K562 (cell line): Measurements from ENCODE around the gene PVALEF. TPM values are rescaled to one million over a fixed set of nuclear protein-coding genes. Genes with fewer than 3 reads are reported as not detected.

Experiments used
- ATAC-seq: fragments of 200-7000 bp; cut with Tn5 transposase; 3 replicates; pipeline ENCODE4 v1.9.1; 2020; ENCODE audit warnings: moderate library complexity
- BruUV-seq: library from RNA; stranded (reverse); fragments of 400-500 nt; replicated peaks from 2 replicates; lab custom pipeline; 2021; lab: Mats Ljungman, UMichigan
- CTCF ChIA-PET: fragments of 300-600 bp; formaldehyde crosslinking; extraction: SDS; loops from one replicate; lab custom pipeline; 2021; ENCODE audit warnings: low intra/inter-chr PET ratio; lab: Yijun Ruan, JAX
- POLR2A ChIA-PET: fragments of 300-600, 350-650 bp; sonication (Branson Sonifier 250); formaldehyde crosslinking; extraction: SDS; loops from one replicate; lab custom pipeline; 2021; ENCODE audit warnings: antibody characterized with exemption, inconsistent platforms; lab: Yijun Ruan, JAX
- DNase-seq, 4 experiments: peaks; one replicate each; pipeline versions ENCODE4 v3.0.0 to v3.0.0-alpha.2; 2011 to 2018; ENCODE audit warnings: low spot score in 3 of 4, mixed read lengths in 3 of 4; ENCODE audit errors: extremely low read depth in 1 of 4
- FAIRE-seq: peaks from 2 replicates; lab custom pipeline; 2011; peaks lifted over from hg19 to GRCh38; lab: Jason Lieb, UNC
- H2AFZ ChIP-seq: 2 replicates; pipeline ENCODE4 v1.6.0; 2011; ENCODE audit warnings: low read depth, low read length, control low read depth, inconsistent platforms
- H3K27ac ChIP-seq: fragments of 200-600 bp; 3 replicates; pipeline ENCODE4 v1.8.0; 2011; ENCODE audit warnings: low read depth, mild to moderate bottlenecking, control low read depth, inconsistent platforms, low read length, moderate library complexity, mixed read lengths; ENCODE audit errors: extremely low read depth
- H3K27me3 ChIP-seq, 2 experiments: fragments of 300-600 bp in 1 of 2; 2 replicates in 1 of 2; 3 replicates in 1 of 2; pipeline versions ENCODE4 v1.6.0 to v1.8.0; 2011; ENCODE audit warnings: inconsistent platforms in 2 of 2, low read length in 2 of 2, mild to moderate bottlenecking in 1 of 2, mixed read lengths in 1 of 2, moderate library complexity in 1 of 2; ENCODE audit not compliant: control insufficient read depth in 2 of 2, insufficient read depth in 2 of 2
- H3K36me3 ChIP-seq: fragments of 300-600 bp; 3 replicates; pipeline ENCODE4 v1.8.0; 2011; ENCODE audit warnings: mild to moderate bottlenecking, low read length, inconsistent platforms; ENCODE audit not compliant: control insufficient read depth, insufficient read depth
- H3K4me1 ChIP-seq, 2 experiments: fragments of 200-600 bp in 1 of 2; replicated peaks in 1 of 2; 2 replicates in 1 of 2; 3 replicates in 1 of 2; pipeline versions ENCODE4 v1.5.1 to v1.8.0; 2011; ENCODE audit warnings: inconsistent platforms in 2 of 2, low read length in 2 of 2, mild to moderate bottlenecking in 1 of 2, mixed read lengths in 1 of 2, moderate library complexity in 1 of 2; ENCODE audit not compliant: control insufficient read depth in 2 of 2, insufficient read depth in 2 of 2
- H3K4me2 ChIP-seq: 2 replicates; pipeline ENCODE4 v1.6.1; 2011; ENCODE audit warnings: low read length, control low read depth, inconsistent platforms, mixed read lengths; ENCODE audit not compliant: insufficient read depth
- H3K4me3 ChIP-seq: fragments of 200-600 bp; sonication (generic), shearing (Covaris generic); 2 replicates; pipeline ENCODE4 v1.5.1; 2016; ENCODE audit warnings: control low read depth, inconsistent platforms
- H3K79me2 ChIP-seq: fragments of 200-600 bp; 3 replicates; pipeline ENCODE4 v1.8.0; 2011; ENCODE audit warnings: low read length, inconsistent platforms; ENCODE audit not compliant: control insufficient read depth, insufficient read depth
- H3K9ac ChIP-seq, 2 experiments: 2 replicates each; pipeline versions ENCODE4 v1.6.0 to v1.6.1; 2011; ENCODE audit warnings: low read depth in 2 of 2, low read length in 2 of 2, control low read depth in 1 of 2, inconsistent platforms in 1 of 2, mild to moderate bottlenecking in 1 of 2, mixed read lengths in 1 of 2; ENCODE audit not compliant: insufficient read depth in 1 of 2
- H3K9me1 ChIP-seq: one replicate; pipeline ENCODE4 v1.6.0; 2011; ENCODE audit warnings: inconsistent platforms, mild to moderate bottlenecking, low read length, moderate library complexity; ENCODE audit not compliant: control insufficient read depth, insufficient read depth
- H3K9me3 ChIP-seq: replicated peaks from 2 replicates; pipeline ENCODE4 v1.5.1; 2011; ENCODE audit warnings: low read depth, low read length, inconsistent platforms; ENCODE audit not compliant: control insufficient read depth, insufficient read depth
- H4K20me1 ChIP-seq: replicated peaks from 2 replicates; pipeline ENCODE4 v1.6.1; 2011; ENCODE audit warnings: low read length, inconsistent platforms, mixed read lengths; ENCODE audit not compliant: control insufficient read depth, insufficient read depth
- MTF1 ChIP-seq: fragments of 250-450 bp; sonication (Bioruptor Pico); IDR thresholded peaks from 2 replicates; pipeline ENCODE4 v1.9.0; 2021; ENCODE audit warnings: moderate library complexity, mild to moderate bottlenecking, inconsistent platforms, borderline replicate concordance
- ZNF764 ChIP-seq: fragments of 250-450 bp; sonication (Bioruptor Pico); IDR thresholded peaks from 2 replicates; pipeline ENCODE4 v1.4.0; 2020; ENCODE audit warnings: low read depth, mild to moderate bottlenecking, moderate library complexity
- WGBS: fragments of 100-300 bp; shearing (Covaris generic); methylation state at CpG from one replicate; pipeline ENCODE4 v1.1.6; 2016; ENCODE audit warnings: low coverage, mixed read lengths; ENCODE audit not compliant: insufficient coverage; ENCODE audit errors: missing lambda C conversion rate; 5-methylcytosine and 5-hydroxymethylcytosine counted together
- in situ Hi-C: fragments of 300-500 bp; cut with MboI; formaldehyde crosslinking; loops from 4 replicates; pipeline ENCODE4 v1.15.0; 2018; ENCODE audit warnings: inconsistent platforms, mixed read lengths
- intact Hi-C: fragments of 100-400 bp; cut with micrococcal nuclease; formaldehyde crosslinking; loops from 2 replicates; pipeline ENCODE4 v1.14.2; 2022
- polyA plus RNA-seq, 8 experiments: library from polyadenylated mRNA; depleted of rRNA in 4 of 8; stranded (reverse) in 5 of 8; unstranded in 3 of 8; fragments of >200 nt; fragmentation: Nextera tagmentation in 2 of 8; fragmentation: Illumina TruSeq in 1 of 8; extraction: Ambion mirVana in 2 of 8; extraction: Trizol in 1 of 8; gene quantifications; 2 replicates each; pipeline versions ENCODE4 v1.2.1 to v1.2.3, GENCODE V29; 2011 to 2014; ENCODE audit warnings: inconsistent platforms in 1 of 8, missing spikeins in 1 of 8
- total RNA-seq, 7 experiments: library from RNA; depleted of rRNA in 6 of 7; stranded (reverse); fragments of >200 nt in 6 of 7; fragmentation: Illumina TruSeq in 2 of 7; extraction: Trizol in 2 of 7; gene quantifications; 2 replicates each; pipeline versions ENCODE4 v1.2.1 to v1.2.3, GENCODE V29; 2011 to 2021; ENCODE audit warnings: low replicate concordance in 1 of 7
- TF ChIP-seq, protein P1 (sequence below): fragments of 250-450 bp; sonication (Bioruptor Pico); IDR thresholded peaks from 2 replicates; pipeline ENCODE4 v1.5.0; 2021; ENCODE audit warnings: mild to moderate bottlenecking, moderate library complexity
- TF ChIP-seq, protein P2 (sequence below): fragments of 200-800 bp; sonication (Bioruptor generic); IDR thresholded peaks from 2 replicates; pipeline ENCODE4 v1.6.1; 2017; ENCODE audit warnings: missing genetic modification characterization, missing compliant biosample characterization

PVALEF gene
- total and polyA plus RNA-seq, 9 of the 15 experiments (the other 6 are each of a cell fraction or from before 2014, with no cell fraction given): not detected

DNA sequence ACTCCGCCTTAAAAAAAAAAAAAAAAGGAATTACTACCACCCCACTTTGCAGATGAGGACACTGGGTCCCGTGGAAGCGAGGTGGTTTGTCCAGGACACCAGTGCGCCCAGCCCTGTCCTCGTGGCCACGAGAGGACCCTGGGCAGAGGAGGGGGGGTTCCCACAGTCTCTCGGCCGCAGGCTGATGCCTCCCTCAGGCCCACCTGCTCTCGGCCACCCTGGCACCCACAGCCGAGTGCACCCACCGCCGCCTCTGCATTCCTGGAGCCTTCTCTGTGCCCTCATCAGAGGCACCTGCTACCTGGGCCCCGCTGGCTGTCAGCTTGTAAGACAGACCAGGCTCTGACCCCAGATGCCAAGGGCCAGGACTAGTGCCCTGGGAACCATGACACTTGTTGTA is 28.1 kb upstream of the PVALEF start:
- Histone ChIP-seq H2AFZ (no peak overlapping the region), H3K36me3 (no peaks in the 10 kb centered on the region), H3K27me3 (peaks cover 0 to 20% of the 10 kb centered on the region in 2 experiments; a peak in 3 of 5 replicates), H3K79me2 (no peaks in the 10 kb centered on the region), H3K27ac (no peak overlapping the region), H3K9me1 (no peaks in the 10 kb centered on the region), H3K9ac (no peak overlapping the region), H4K20me1 (peaks cover 6% of the 10 kb centered on the region), H3K4me2 (no peak overlapping the region), H3K4me3 (no peak overlapping the region), H3K9me3 (peaks cover 2% of the 10 kb centered on the region; the same call in 1 of the 2 replicates), H3K4me1 (peaks cover 7 to 53% of the 10 kb centered on the region in 2 experiments; a peak in 4 of 5 replicates)
- intact Hi-C loops (no loop called here), in situ Hi-C loops (loop anchor here (25.0 kb wide), 1 partner anchor 100 kb away; the partner anchor contains the start of genes NDUFAF8 and TEPSIN)
- ChIA-PET POLR2A (no interaction called here), CTCF (no interaction called here)
- BruUV-seq: no TSS peak
- no peak for ATAC-seq
- DNase-seq: no peak
- FAIRE-seq: no peak
- TF ChIP-seq ZNF764 (CRISPR knock-in tag) (no peak), MTF1 (CRISPR knock-in tag) (no peak)
- TF ChIP-seq, protein P1, sequence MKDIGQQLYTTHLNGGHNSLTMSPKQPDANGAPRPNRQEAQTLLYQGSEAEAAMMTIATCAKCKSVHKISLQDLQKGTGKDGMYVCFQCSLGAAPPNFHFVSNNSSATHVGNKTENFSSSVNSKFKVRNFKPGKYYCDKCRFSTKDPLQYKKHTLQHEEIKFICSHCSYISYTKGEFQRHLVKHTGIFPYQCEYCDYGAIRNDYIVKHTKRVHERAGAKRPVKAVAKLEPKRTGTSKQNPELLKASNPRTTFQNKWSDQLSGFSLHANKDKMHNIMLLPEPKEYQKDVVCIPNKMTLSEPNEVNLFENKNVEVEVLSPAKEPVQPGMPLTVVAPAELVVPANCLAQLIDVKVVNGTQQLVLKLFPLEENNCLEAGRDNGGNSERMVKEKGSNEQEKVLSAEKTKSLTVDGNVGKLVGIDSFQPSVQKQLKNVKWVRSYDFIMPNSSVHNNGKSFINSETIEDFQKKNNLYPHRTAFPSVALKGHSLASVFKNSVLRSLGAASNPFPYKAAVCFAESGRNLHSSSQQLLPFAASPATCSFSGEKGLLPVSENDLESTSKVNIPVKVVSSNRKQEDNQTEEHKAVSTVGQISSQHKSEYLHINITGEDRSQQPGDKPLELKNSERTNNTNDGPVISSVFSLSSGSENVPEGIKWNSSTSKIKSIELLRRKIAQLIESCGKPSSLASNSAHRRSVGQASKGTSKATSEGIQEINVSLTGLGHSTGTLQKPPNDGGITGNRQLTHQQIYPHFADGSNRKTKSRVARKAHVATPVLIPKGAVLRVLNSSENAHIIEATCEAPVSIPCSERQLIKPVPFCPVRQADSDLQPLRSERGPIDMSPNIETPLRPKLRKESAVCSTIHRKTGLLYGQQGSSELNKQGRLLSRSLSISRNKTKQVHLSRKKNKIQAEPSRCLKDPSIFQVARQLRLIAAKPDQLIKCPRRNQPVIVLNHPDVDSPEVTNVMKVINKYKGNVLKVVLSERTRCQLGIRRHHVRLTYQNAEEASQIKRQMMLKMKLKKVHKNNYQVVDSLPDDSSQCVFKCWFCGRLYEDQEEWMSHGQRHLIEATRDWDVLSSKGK (CRISPR knock-in tag): no peak
- TF ChIP-seq, protein P2, sequence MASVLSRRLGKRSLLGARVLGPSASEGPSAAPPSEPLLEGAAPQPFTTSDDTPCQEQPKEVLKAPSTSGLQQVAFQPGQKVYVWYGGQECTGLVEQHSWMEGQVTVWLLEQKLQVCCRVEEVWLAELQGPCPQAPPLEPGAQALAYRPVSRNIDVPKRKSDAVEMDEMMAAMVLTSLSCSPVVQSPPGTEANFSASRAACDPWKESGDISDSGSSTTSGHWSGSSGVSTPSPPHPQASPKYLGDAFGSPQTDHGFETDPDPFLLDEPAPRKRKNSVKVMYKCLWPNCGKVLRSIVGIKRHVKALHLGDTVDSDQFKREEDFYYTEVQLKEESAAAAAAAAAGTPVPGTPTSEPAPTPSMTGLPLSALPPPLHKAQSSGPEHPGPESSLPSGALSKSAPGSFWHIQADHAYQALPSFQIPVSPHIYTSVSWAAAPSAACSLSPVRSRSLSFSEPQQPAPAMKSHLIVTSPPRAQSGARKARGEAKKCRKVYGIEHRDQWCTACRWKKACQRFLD (CRISPR knock-in tag): no peak
- WGBS: 82% methylated on average over 8 of the region's 13 CpGs
